ENCODE data around the gene TMEM171. TPM values are rescaled to one million over a fixed set of nuclear protein-coding genes. Genes with fewer than 3 reads are reported as not detected.

The TMEM171 gene
- total RNA-seq, 2 experiments from 2014 or later = not detected

- ATAC-seq (ENCODE audit: poor library complexity) (no peak), DNase-seq (no peak)
- TF ChIP-seq CTCF (IDR thresholded peaks at IDR 0.05) = no peak
- H3K9me3 Mint-ChIP-seq = no peaks in the 10 kb centered on the region
- Histone ChIP-seq H3K9me3 (ENCODE audit: control insufficient read depth in 1 of 2, insufficient read depth in 1 of 2, low read length in 2 of 2) (no peaks in the 10 kb centered on the region), H3K4me3 (ENCODE audit: low read length) (no peak overlapping the region), H3K27me3 (ENCODE audit: control insufficient read depth in 1 of 2, insufficient read depth in 2 of 2, low read length in 2 of 2) (peaks cover 33 to 37% of the 10 kb centered on the region in 2 experiments), H3K27ac (ENCODE audit: low read depth in 1 of 2, low read length in 2 of 2) (no peak overlapping the region), H3K4me1 (ENCODE audit: insufficient read depth, low read length) (no peaks in the 10 kb centered on the region), H3K36me3 (ENCODE audit: insufficient read depth, low read length) (no peaks in the 10 kb centered on the region)
- no peak overlapping the region for H3K27ac Mint-ChIP-seq
- no peaks in the 10 kb centered on the region for H3K4me1 Mint-ChIP-seq (ENCODE audit: low read depth)
- ChIA-PET POLR2A (no interaction called here), CTCF (no interaction called here)
- peaks cover 76% of the 10 kb centered on the region for H3K27me3 Mint-ChIP-seq
- no peak overlapping the region for H3K4me3 Mint-ChIP-seq
- intact Hi-C loops (cut with DNase I, micrococcal nuclease) = no loop called here
- no peaks in the 10 kb centered on the region for H3K36me3 Mint-ChIP-seq (ENCODE audit: low read depth)
Observed at GRCh38 chr5:73142035-73142434, 21.7 kb downstream of the TMEM171 start.

- Histone ChIP-seq H3K4me3 (ENCODE audit: low read length) (no peak overlapping the region), H3K27ac (ENCODE audit: low read depth in 1 of 2, low read length in 2 of 2) (no peak overlapping the region), H3K27me3 (ENCODE audit: control insufficient read depth in 1 of 2, insufficient read depth in 2 of 2, low read length in 2 of 2) (peaks cover 24 to 34% of the 10 kb centered on the region in 2 experiments), H3K9me3 (ENCODE audit: control insufficient read depth in 1 of 2, insufficient read depth in 1 of 2, low read length in 2 of 2) (no peaks in the 10 kb centered on the region), H3K36me3 (ENCODE audit: insufficient read depth, low read length) (no peaks in the 10 kb centered on the region), H3K4me1 (ENCODE audit: insufficient read depth, low read length) (no peaks in the 10 kb centered on the region)
- no peak overlapping the region for H3K27ac Mint-ChIP-seq
- ChIA-PET POLR2A (no interaction called here), CTCF (no interaction called here)
- no peaks in the 10 kb centered on the region for H3K9me3 Mint-ChIP-seq
- no peak overlapping the region for H3K4me3 Mint-ChIP-seq
- no peak for ATAC-seq (ENCODE audit: poor library complexity)
- H3K4me1 Mint-ChIP-seq (ENCODE audit: low read depth) = no peaks in the 10 kb centered on the region
- TF ChIP-seq CTCF (IDR thresholded peaks at IDR 0.05) = no peak
- DNase-seq = no peak
- peaks cover 68% of the 10 kb centered on the region for H3K27me3 Mint-ChIP-seq
- H3K36me3 Mint-ChIP-seq (ENCODE audit: low read depth) = no peaks in the 10 kb centered on the region
- intact Hi-C loops (cut with DNase I, micrococcal nuclease) = no loop called here
Observed at GRCh38 chr5:73143716-73144115, 23.3 kb downstream of the TMEM171 start.

GRCh38 chr5:73149540-73149939 lies 29.2 kb downstream of the TMEM171 start:
- CTCF ChIA-PET = no interaction called here
- Mint-ChIP-seq H3K4me3 (no peak overlapping the region), H3K9me3 (no peaks in the 10 kb centered on the region), H3K4me1 (ENCODE audit: low read depth) (no peaks in the 10 kb centered on the region), H3K27ac (no peak overlapping the region), H3K36me3 (ENCODE audit: low read depth) (no peaks in the 10 kb centered on the region), H3K27me3 (peaks cover 69% of the 10 kb centered on the region)
- TF ChIP-seq CTCF (IDR thresholded peaks at IDR 0.05) = no peak
- ATAC-seq (ENCODE audit: poor library complexity) (no peak), DNase-seq (no peak)
- no peak overlapping the region for H3K4me3 ChIP-seq (ENCODE audit: low read length)
- H3K36me3 ChIP-seq (ENCODE audit: insufficient read depth, low read length) = no peaks in the 10 kb centered on the region
- no peaks in the 10 kb centered on the region for H3K9me3 ChIP-seq (ENCODE audit: control insufficient read depth in 1 of 2, insufficient read depth in 1 of 2, low read length in 2 of 2)
- peaks cover 17 to 51% of the 10 kb centered on the region in 2 experiments for H3K27me3 ChIP-seq (ENCODE audit: control insufficient read depth in 1 of 2, insufficient read depth in 2 of 2, low read length in 2 of 2)
- intact Hi-C loops (cut with DNase I, micrococcal nuclease) = no loop called here
- POLR2A ChIA-PET = no interaction called here
- H3K4me1 ChIP-seq (ENCODE audit: insufficient read depth, low read length) = no peaks in the 10 kb centered on the region
- H3K27ac ChIP-seq (ENCODE audit: low read depth in 1 of 2, low read length in 2 of 2) = no peak overlapping the region

Data from CD4-positive, alpha-beta T cell (primary cell).